HG03378 (cell line): ENCODE data around the gene GATA3.
A peak's percentile ranks its signal among the peaks of the same experiment; 100 is the strongest.

Experiments used
- ATAC-seq: cut with Tn5 transposase; IDR thresholded peaks from one replicate; pipeline ENCODE4 v1.9.1; 2021; ENCODE audit warnings: mild to moderate bottlenecking, moderate library complexity; ENCODE audit not compliant: unreplicated experiment

Gene GATA3

DNA sequence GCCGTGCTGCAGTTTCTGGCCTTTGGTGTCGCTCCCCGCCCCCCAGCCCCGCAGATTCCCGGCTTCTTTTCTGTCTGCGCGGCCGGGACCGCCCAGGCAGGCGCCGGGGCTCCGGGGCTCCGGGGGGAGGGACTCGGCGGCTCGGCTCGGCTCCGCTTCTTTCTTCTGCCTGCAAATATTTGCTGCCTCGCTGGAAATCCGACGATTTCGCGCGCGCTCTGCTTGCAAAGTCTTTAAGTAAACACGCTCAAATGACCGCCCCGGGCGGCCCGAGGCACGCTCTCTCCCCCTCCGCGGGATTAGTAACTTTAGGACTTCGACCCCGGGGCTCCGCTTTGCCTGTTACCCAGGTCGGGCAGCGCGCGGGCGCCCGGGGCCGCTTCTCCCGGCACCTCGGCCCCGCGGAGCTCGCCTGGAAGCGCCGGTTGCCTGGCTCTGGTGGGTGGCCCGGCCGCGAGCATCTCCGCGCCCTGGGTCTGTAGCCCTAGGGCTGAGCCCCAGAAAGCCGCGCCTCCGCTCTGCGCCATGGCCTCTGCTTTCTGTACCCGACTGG lies 3.9 kb upstream of the GATA3 start:
- ATAC-seq = no peak

DNA sequence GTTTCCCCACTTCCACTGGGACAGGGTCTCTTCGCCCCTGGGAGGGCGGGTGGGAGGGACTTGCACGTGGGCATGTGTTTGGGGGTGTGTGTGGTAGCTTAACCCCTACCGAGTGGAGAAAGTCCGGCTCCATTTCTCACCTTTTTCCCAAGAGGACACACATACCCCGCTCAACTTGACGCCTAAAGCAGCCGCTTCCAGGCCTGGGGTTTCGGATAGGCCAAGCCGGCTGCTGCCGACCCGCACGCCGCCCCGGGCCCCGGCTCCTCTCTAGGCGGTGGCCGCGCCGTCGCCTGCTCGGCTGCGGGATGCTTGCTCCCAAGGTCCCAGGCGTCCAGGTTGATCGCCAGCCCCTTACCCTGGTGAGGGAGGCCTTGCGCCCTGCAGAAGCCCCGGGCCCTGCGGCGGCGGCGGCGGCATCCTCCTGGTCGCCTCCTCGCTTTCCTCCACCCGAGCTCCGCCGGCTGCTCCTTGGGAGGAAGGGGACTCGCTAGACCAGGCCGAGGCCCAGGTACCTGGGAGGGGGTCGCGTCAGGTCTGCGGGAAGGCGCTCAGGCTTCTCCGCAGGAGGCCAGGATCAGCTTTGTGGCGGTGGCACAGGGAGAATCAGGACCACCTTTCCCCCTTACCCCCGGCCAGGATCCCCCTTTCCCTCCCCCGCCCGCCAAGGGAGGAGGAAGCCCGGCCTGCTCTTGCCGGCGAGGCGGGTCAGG lies 3.2 kb upstream of the GATA3 start:
- ATAC-seq = no peak

DNA sequence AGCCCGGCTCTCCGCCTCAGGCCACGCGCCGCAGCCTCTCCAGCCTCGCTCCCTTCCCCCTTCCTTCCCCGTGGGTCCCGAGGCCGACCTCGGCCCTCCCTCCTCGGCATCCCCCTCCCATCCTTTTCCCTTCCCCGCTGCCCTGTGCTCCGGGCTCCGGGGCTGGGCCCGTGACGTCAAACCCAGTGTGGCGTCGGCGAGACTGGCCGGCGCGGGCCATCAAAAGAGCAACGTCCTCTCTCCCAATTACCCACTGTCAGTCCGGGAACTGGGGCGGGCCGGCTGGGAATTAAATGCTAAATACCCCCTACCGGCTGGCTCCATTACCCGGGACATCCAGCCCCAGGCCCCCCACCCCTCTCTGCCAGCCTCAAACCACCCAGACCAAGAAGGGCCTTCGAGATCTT lies 2.6 kb upstream of the GATA3 start:
- no peak for ATAC-seq

DNA sequence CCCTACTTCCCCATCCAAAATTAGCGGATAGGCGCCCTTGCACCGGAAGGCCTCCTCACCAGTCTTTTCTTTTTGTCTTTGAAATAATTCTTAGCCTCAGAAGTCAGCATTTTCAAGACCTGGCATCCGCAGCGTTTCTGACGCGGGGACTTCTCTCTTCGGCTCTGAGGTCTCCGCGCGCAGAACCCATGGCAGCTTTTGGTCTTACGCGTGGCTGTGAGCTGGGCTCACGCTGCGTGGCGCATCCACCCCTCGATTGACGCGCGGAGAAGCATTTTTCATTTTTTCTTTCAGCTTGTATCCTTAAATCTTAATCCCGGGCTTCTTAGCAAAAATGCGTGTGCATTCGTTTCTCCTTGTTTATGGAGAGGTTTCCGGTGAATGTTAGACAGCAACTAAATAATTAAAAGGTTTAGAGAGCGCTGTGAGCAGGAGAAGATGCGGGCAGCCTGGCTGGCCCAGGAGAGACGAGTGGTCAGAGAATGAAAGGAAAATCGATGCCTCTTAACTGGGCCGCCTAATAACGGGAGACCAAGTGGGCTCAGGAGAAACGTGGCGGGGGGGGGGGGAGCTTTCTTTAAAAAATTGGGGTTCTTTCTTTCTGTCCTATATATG lies 2.0 kb upstream of the GATA3 start:
- no peak for ATAC-seq

DNA sequence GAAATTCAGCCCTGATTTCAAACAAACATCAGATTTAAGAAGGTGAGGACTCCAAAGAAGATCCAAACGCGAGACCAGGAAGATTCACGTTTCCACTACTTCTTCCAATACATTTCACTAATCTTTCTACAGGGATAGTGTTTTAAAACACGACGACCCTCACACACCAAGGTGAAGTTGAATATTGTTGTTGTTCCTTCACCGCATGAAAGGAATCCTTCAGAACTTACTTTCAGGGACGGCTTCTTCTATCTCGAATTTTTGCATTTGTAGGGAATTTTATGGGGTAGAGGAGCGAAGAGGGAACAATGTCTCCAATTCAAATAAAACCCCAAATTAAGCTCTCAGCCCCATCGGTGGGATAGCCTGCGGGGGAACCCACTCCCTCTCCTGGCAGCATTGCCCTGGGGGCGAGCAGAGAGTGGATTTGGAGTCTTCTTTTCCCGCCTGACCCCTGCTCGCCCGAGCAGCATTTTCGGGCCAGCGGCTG lies 1.5 kb upstream of the GATA3 start:
- ATAC-seq = no peak

DNA sequence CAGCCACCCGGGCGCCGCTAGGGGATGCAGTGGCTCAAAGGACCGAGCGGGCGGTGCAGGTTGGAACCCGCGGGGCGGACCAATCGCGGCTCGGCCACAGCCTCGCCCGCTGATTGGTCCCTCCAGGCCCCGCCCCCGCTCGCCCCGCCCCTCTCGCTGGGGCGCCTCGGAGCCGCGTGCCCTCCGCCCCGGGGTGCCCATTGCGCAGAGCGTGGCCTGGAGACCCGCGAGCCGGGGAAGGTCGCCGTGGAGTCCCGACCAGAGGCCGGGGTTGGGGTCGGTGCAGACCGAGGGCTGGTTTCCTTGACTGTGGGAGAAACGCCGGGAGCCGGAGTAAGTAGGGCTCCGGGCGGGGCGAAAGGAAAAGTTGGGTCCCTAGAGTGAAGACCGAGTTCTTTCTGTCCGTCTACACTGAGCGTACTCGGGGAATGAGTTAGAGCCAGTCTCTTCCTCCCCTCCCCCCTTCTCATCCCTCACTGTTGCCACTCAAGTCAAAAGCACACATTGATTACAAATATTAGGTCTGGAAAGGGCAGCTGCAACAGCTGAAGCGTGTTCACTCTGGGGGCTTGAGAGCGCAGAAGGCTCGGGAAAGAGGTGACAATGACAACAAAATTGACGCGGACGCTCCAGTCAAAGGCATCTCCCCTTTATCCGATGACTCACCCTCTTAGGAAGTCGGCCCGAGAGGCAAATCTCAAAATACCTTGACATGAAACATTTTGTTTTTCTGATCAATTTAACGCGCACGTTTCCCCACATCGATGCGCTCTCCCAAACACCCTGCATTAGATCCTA lies 843 bp upstream of the GATA3 start:
- ATAC-seq = peak; percentile 42

DNA sequence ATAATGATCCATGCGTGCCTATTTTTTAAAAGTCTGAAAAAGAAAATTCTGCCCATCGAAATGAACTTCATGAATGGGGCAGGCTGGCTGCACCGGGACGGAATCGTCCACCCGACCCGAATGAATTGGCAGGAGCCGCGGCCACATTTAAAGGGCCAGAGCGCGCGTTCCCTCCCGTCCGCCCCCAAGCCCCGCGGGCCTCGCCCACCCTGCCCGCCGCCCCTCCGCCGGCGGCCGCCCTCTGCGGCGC lies 319 bp upstream of the GATA3 start:
- no peak for ATAC-seq

DNA sequence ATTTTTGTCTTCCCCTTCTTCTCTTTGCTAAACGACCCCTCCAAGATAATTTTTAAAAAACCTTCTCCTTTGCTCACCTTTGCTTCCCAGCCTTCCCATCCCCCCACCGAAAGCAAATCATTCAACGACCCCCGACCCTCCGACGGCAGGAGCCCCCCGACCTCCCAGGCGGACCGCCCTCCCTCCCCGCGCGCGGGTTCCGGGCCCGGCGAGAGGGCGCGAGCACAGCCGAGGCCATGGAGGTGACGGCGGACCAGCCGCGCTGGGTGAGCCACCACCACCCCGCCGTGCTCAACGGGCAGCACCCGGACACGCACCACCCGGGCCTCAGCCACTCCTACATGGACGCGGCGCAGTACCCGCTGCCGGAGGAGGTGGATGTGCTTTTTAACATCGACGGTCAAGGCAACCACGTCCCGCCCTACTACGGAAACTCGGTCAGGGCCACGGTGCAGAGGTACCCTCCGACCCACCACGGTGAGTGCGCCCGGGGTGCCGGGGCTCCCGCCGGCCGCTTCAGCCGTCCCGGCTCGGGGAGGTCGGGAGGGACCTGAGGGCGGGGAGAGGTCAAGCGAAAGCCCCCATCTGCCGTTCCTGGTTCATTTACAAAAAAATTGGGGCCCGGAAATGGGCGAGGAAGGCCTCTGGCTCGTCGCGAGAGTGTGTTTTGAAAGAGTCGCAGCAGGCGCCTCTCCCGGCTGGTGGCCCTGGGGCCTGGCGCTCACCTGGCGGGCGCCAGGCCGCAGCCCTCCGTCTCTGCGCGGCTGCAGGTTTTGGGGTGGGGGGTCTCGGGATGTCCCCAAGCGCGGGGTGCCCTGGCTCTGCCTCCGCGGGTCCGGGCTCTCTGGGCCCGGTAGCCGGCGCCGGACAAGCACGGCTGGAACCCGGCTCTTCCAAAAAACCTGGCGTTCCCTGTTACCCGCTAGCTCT lies 1.2 kb downstream of the GATA3 start:
- ATAC-seq = no peak

DNA sequence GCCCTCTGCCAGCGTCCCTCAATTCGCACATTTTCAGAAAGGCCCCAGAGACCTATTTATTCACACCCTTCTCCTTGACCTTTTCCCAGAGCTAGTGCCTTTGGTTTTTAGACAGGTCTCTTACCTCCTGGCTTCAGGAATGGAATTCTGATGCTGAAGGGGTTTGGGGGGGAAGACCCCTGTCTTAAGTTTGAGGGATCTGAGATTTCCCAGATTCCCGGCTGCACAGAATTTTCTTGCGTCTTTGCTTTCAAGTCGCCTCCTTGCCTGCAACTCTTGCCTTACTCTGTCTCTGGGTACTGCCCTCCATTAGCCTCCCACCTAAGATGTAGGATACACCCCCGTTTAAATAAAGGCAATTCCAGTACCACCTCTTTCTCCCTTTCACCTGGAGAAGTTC lies 1.9 kb downstream of the GATA3 start:
- ATAC-seq = no peak

DNA sequence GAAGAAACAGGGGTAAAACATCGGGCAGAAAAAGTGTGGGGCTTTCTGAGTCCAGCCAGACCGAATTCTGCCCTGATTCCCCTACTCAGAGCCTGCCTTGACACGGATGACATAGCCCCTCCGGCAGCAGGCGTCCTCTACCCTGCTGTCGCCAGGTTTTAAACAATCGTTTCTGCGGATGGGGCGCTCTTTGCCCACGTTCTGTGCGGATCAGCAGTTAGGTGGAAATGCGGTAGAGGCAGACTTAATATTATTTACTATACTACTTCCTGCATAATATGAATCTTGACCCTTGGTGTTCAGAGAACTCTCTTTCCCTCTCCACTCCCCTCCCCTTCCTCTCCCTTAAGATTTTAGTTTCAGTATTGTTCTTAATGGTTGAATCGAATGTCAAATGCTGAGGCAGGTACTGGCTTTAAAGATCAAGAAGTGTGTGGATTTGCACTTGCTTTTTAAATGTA lies 2.4 kb downstream of the GATA3 start:
- ATAC-seq = peak; percentile 43

DNA sequence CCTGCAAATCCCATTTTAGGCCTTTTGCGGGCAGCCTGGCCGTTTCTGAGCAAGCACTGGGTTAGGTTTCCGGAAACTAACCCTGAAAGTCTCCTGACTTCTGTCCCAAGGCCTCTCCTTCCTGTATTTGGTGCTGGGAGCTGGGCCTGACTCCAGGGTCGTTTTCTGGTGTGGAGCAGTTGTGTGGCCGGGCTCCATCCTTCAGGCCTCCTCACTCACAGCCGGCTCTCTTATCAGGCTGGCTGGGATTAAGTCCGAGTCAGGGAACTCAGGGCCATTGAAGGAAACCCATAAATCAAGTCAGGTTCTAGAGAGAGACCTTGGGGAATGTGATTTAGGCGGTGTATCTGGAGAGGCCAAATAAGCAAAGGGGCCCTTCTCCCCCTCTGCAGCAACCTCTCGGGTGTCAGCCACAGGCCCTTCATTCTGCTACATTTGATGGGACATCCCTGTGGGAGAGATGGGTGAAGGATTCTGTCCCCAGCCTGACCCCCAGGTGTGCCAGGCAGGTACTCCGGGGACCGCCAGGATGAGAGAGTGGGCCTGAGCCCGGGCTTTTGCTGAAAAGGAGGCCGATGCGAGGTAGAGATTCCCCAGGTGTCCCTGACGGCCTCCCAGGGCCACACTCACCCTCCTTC lies 3.3 kb downstream of the GATA3 start:
- ATAC-seq = no peak

DNA sequence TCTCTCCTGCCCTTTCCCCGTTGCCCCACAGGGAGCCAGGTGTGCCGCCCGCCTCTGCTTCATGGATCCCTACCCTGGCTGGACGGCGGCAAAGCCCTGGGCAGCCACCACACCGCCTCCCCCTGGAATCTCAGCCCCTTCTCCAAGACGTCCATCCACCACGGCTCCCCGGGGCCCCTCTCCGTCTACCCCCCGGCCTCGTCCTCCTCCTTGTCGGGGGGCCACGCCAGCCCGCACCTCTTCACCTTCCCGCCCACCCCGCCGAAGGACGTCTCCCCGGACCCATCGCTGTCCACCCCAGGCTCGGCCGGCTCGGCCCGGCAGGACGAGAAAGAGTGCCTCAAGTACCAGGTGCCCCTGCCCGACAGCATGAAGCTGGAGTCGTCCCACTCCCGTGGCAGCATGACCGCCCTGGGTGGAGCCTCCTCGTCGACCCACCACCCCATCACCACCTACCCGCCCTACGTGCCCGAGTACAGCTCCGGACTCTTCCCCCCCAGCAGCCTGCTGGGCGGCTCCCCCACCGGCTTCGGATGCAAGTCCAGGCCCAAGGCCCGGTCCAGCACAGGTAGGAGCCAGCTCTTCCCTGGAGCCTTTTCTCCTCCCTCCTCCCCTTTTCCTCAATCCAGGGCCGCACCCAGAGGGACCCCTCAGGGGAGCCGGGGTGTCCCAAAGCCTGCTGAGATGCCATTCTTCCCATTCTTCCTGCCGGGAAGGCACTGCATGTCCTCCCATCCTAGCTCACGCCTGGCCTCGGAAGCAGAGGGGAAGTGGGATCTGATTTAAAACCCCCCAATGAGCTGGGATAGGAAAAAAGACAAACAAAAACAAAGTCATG lies 4.0 kb downstream of the GATA3 start:
- no peak for ATAC-seq

DNA sequence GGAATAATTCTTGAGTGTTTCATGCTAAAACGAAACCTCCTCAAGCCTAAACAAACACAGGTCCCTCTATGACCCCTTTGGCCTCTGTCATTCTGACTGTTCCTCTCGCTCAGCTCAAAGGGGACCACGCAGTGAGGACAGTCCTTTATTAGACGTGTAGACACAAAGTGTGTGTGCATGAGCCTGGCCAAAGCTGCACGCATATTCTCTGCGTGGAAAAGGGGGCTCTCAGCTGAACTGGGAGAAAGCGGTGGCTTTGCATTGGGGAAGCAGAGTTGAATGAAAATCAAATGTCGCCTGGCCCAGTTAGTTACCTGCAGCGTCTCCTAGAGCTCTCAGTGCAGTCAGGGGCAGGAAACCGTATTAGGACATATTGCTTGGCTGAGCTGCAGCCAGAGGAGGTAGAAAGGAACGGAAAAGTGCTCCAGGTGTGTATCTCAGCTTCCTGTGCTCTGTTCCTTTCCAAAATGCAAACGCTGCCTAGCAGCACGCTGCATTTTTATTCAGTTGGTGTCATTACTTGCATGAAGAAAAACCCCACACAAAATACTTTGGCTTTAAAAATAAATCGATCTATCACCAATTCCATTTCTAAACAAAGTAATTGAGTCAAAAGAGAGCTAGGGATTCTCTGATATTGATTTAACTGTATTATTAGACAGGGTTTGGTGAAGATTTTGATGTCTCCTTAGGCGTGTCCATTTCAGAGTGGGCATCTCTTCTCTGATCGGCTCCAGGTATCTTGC lies 4.9 kb downstream of the GATA3 start:
- no peak for ATAC-seq

DNA sequence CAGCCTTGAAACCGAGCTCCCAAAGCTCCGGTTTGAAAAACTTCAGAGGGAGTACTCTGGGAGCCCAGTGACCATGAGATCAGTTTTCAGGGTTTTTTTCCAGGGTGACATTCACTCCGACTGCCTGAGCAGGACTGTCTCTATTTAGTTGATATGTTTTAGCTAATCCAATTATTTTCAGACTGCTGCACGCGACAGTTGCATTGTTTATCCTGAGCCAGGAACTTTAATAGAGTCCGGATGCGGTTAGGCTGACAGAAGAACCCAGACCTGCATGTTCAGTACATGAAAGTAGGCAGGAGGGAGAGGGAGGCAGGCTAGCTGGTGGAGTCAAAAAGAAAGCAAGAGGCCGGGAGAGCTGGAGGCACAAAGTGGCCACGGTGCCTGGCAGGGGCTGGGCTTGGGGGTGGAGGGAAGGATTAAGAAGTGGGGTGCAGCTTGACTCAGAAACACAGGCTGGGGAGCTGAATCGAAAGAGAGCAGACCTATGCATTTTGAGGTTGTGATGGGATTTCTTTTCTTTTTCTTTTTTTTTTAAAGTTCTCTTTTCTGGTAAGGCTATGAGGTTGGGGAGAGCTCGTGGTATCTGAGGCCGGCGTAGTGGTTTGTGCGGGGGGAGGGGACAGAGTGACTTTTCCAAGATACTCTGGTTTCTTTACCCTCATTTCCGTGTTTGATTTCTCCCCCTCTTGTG lies 5.7 kb downstream of the GATA3 start:
- ATAC-seq = peak; percentile 48

DNA sequence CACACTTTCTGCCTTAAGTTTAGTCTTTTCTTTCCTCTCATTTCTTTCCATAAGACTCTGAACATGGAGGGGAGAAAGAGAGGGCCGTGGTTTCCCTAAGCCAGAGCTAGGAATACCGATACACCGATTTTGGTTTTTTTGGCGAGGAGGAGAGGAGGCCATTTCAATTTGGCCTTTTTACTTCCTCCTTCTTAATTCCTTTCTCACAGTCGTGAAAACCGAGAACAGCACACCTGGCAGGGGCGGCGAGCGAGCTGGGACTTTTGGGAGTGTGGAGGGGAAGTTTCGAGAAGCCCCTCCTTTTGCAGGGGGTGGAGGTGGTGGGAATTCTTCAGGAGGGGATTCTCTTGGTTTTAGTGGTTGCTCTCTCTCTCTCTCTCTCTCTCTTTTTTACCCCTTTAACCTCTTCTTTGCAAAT lies 6.2 kb downstream of the GATA3 start:
- ATAC-seq = no peak

DNA sequence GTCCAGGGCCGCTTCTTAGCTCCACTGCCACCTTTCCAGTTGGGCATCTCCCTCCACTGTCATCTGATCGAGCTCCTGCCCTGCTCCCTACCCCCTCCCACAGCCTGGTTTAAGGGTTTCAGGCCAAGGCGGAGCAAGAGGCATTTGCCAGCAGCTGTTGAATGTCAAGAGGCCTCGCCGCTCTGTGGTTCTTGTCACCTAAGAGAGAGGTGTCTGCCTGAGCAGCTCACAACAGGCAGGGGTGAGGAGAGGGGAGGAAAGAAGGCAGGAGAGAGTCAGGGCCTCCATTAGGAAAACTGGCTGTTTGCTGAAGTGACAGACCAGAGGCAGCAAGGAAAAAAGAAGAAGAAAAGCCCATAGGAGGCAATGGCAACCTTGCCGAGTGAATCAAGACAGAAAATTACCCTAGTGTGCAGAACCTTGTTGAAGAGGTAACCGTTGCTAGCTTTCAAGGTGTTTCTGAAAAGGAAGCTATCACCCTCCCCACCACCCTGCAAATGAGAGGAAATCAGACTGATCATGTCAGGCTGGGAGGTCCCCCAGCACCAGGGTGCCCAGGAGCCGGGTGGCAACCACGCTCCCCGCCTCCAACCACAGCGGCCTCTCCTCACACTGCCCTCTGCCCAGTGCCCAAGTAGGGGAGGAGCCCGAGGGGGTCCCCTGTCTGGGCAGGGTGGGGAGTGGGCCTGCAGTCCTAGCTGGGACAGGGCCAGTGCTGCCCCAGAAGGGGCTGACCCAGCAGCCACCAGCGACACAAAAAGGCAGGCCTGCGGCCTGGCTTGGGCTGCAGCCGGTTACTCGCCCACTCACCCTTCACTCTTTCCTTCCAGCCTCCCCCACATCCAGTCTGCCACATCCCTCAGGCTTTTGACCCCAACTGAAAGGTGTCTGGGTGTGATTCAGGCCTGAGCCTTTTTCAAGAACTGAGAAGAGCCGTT lies 7.1 kb downstream of the GATA3 start:
- no peak for ATAC-seq
